Fibroblast of lung (primary cell): ENCODE data around the gene TMPRSS5.

Experiments used
- CTCF ChIP-seq, 2 donors: IDR thresholded peaks in 1 of 2; conservative IDR thresholded peaks in 1 of 2; 1 replicate in 1 of 2; 2 replicates in 1 of 2; pipeline ENCODE4 v1.5.1; 2011 to 2012; ENCODE audit warnings: low read length in 2 of 2, control low read depth in 1 of 2, inconsistent platforms in 1 of 2, low read depth in 1 of 2, mild to moderate bottlenecking in 1 of 2
- EZH2 ChIP-seq: IDR thresholded peaks from 2 replicates; pipeline ENCODE4 v1.5.1; 2012; ENCODE audit warnings: low read length, control low read depth, mild to moderate bottlenecking; ENCODE audit errors: missing control alignments

DNA sequence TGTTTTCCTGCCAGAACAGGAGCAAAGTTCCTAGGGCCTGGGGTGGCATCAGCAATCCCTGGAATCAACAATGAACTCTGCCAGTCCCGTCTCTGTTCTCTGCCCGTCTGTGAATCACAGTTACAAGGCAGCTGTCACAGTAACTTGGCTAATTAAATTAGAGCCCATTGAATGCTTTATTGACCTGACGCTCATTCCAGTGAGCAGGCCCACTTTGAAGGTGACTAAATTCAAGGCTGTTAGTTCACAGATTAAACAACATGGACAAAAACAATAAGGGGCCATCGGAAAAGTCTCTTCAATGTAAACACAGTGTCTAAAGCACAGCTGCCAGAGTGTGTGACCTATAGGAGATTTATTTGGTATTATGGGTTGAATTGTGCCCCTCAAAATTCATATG is 17.7 kb upstream of the TMPRSS5 start:
- TF ChIP-seq CTCF (conservative IDR thresholded peaks at IDR 0.05 in 1 of 2, IDR thresholded peaks at IDR 0.05 in 1 of 2; ENCODE audit: low read depth in 1 of 2, low read length in 2 of 2) (no peak), EZH2 (no peak)
